HS-27A (cell line): Measurements from ENCODE around the gene OSBPL10.
"Not testable (repeated sequence)": the region's sequence is repeated elsewhere in the genome, so short reads cannot be mapped to it uniquely, and the experiment has no call there.

Experiments
- DNase-seq: peaks from one replicate; pipeline ENCODE4 v3.0.0-alpha.2; 2012; ENCODE audit warnings: low read depth, missing footprints

The OSBPL10 gene

GRCh38 chr3:31981206-31982181 is at the start of gene OSBPL10, which contains the start of gene ZNF860:
Gene OSBPL10, minus strand, starts transcription at chr3:31981262. Its CDS starts 83 bp downstream, at chr3:31981179.
Gene ZNF860, plus strand, starts transcription at chr3:31981750. Its CDS starts 7,330 bp downstream, at chr3:31989080.
- DNase-seq, result peak; percentile 94

GRCh38 chr3:32026593-32026992 is 45.5 kb upstream of the OSBPL10 start:
- DNase-seq, result no peak

- no peak for DNase-seq
These were observed 41.9 kb upstream of the OSBPL10 start for GRCh38 chr3:32022947-32023346.

- no peak for DNase-seq
These were observed 40.7 kb upstream of the OSBPL10 start for GRCh38 chr3:32021748-32022147.

GRCh38 chr3:32021155-32021554 is 40.1 kb upstream of the OSBPL10 start:
- DNase-seq, result no peak

- no peak for DNase-seq
These were observed 37.9 kb upstream of the OSBPL10 start for GRCh38 chr3:32018757-32019564.

- DNase-seq, result no peak
These were observed 36.2 kb upstream of the OSBPL10 start for GRCh38 chr3:32017286-32017685.

GRCh38 chr3:32015638-32016037 is 34.6 kb upstream of the OSBPL10 start:
- DNase-seq, result not testable (repeated sequence)

- DNase-seq, result not testable (repeated sequence)
These were observed 29.6 kb upstream of the OSBPL10 start for GRCh38 chr3:32010699-32011098.

- no peak for DNase-seq
These were observed 28.9 kb upstream of the OSBPL10 start for GRCh38 chr3:32009957-32010356.

GRCh38 chr3:32009101-32009500 is 28.0 kb upstream of the OSBPL10 start:
- DNase-seq, result no peak

GRCh38 chr3:32004113-32004765 is 23.2 kb upstream of the OSBPL10 start:
- DNase-seq, result no peak

- DNase-seq, result no peak
These were observed 22.3 kb upstream of the OSBPL10 start for GRCh38 chr3:32003380-32003779.

- DNase-seq, result peak; percentile 50
These were observed 21.7 kb upstream of the OSBPL10 start for GRCh38 chr3:32002561-32003368.

GRCh38 chr3:32000877-32001276 is 19.8 kb upstream of the OSBPL10 start:
- no peak for DNase-seq

- no peak for DNase-seq
These were observed 18.9 kb upstream of the OSBPL10 start for GRCh38 chr3:31999907-32000439.

GRCh38 chr3:31997500-31997899 is 16.4 kb upstream of the OSBPL10 start:
- no peak for DNase-seq

- no peak for DNase-seq
These were observed 15.1 kb upstream of the OSBPL10 start for GRCh38 chr3:31996195-31996594.

GRCh38 chr3:31995026-31995425 is 14.0 kb upstream of the OSBPL10 start:
- not testable (repeated sequence) for DNase-seq

GRCh38 chr3:31993843-31994242 is 12.8 kb upstream of the OSBPL10 start:
- no peak for DNase-seq

GRCh38 chr3:31992995-31993394 is 11.9 kb upstream of the OSBPL10 start:
- DNase-seq, result not testable (repeated sequence)
